ENCODE measurements around the gene CALHM5.

Gene CALHM5

GRCh38 chr6:116556065-116556464, 44.6 kb downstream of the CALHM5 start:
- DNase-seq: no peak

DNA sequence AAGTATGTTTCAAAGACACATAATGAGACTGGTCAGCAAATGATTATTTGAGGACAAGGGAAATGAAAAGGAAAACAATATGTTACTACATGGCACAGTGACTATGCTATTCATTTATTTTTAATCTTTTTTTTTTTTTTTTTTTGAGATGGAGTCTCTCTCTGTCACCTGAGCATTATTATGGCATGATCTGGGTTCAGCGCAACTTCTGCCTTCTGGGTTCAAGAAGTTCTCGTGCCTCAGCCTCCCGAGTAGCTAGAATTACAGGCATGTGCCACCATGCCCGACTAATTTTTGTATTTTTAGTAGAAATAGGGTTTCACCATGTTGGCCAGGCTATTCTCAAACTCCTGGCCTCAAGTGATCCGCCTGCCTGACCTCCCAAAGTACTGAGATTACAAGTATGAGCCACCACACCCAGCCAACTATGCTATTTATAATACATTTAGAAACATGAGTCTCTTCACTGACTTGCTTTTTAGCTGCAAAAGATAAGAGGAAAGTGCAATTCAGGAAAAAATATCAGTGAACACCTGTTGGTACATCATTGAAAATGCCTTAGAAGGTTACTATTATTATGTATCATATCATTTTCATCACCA, 45.5 kb downstream of the CALHM5 start:
- DNase-seq: no peak

DNA sequence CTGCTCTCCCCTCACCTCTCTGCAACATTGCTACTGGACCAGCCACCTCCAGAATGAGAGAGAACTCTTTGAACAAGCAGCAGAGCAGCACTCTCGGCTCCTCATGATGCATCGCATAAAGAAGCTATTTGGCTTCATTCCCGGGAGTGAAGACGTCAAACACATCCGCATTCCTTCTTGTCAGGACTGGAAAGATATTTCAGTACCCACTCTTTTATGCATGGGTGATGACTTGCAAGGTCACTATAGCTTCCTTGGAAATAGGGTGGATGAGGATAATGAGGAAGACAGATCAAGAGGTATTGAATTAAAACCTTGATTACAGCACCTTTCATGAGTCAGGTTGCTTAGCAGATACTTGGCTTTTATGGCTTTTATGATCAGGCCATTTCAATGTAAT, 46.5 kb downstream of the CALHM5 start:
- DNase-seq: peak; percentile 66

GRCh38 chr6:116560130-116560529, 48.7 kb downstream of the CALHM5 start:
- no peak for DNase-seq

DNA sequence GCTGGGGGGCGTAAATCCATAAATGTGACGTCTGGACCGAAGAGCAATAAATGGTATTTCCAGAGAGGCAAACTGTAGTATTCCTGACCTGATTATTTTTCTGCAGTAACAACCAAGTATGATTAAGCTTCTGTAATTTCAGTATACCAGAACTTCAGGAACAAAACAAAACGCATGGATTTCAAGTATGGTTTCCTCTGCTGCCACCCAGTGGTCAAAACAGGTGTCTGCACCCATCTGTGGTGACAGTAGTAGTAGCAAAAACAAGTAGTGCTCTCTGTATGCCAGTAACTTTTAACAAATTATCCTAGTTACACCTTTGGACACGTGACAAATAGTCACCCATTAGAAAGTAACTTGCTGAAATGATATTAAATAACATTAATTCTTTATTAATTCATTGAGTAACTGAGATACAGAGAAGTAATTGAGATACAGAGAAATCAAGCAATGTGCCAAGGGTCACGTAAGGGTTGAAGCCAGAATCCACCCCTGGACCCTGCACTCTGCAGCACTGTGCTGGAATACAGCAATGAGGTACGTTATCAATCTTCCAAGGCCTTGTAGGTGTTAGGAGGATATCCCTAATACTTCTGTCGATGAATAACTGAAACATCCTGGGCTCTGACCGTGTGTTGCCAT, 50.1 kb downstream of the CALHM5 start:
- DNase-seq: peak; percentile 58

DNA sequence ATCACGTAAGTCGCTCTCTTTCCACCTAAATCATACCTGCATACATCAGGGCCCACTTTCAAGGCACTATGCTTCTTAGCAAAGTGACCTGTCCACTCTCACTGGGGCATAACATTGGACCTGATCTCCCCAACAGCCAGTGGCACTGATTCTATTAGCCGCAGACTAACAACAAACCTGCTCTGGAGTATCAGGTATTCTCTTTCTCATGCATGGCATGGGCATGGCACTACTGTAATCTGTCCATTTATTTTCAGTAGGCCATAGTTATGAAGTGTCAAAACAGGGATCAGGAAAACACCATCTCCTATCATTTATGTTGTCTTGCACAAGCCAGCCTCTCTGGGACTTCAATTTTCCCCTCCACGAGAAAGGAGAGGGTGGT, 50.6 kb downstream of the CALHM5 start:
- DNase-seq: no peak

- no peak for DNase-seq
Measured at GRCh38 chr6:116562614-116563013, 51.2 kb downstream of the CALHM5 start.

- DNase-seq: no peak
Measured at GRCh38 chr6:116563830-116564229, 52.4 kb downstream of the CALHM5 start.

- no peak for DNase-seq
Measured at GRCh38 chr6:116564311-116564710, 52.9 kb downstream of the CALHM5 start.

- DNase-seq: peak; percentile 68
Measured at GRCh38 chr6:116564921-116565872, 53.8 kb downstream of the CALHM5 start.

- no peak for DNase-seq
Measured at GRCh38 chr6:116568111-116568510, 56.7 kb downstream of the CALHM5 start.

DNA sequence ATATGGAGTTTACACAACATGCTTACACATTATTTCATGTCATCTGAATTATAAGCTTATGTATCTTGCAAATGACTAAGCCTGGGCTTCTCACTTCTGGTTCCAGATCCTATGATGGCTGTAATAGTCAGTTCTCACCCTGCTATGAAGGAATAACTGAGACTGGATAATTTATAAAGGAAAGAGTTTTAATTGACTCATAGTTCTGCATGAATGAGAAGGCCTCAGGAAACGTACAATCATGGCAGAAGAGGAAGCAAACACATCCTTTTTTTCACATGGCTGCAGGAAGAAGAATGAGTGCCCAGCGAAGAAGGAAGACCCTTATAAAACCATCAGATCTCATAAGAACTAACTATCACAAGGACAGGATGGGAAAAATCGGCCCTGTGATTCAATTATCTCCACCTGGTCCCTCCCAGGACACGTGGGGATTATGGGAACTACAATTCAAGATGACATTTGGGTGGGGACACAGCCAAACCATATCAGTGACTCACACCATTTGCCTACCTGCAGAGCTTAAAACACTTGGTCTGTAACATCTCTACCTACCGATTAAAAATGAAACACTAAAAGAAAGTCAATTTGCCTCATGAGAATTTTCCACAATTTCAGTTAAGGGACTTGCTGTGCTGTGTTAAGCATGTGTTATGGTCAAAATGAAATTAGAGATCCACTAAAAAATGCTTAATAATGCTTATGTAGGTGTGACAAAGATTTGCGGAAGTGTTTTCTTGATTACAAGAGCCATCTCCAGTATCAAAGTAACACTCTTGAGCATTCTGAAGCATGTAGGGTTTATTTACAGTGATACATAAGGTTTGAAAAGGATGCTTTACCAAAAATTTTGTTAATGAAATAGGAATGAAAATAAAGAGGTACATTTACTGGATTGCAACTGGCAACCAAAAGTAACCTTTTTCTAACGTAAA, 57.6 kb downstream of the CALHM5 start:
- DNase-seq: peak; percentile 18

DNA sequence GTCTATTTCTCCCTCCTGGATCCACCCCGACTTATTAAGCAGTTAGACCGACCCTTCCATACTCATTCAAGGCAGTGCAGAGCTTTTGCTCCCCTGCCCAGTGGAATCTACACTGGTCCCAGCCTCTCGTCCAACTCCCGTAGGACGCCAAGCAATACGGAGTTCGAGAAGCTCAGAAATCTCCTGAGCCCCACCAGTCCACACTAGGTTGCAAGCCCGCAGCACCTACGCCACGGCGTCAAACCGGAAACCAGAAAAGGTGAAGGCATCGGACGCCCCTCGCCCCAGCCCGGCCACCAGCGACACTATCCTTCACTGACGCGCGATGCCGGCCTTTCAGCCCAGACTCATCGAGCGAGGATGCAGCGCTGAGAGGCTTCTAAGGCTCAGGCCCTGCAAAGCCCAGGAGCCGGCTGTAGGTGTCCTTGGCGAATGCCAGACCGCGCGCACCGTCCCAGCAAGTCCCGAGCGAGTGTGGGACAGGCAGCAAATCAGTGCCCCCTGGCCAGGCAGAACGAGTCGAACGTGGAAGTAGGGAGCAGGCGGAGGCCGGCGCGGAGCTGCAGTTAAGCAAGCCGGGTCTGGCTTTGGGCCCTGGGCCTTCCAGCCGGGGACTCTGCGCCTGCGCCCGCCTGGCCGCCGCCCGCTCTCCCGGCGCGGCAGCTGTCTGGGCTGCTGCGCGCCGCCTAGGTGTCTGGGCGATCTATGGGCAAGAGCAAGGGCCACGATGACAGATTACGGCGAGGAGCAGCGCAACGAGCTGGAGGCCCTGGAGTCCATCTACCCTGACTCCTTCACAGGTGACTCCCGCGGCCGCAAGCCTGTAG, 59.6 kb downstream of the CALHM5 start, which contains the start of gene RWDD1:
Gene RWDD1 (plus strand): TSS at position 649 of the 827 bp plus-strand sequence. CDS start 79 bp downstream, at position 728.
- peak; percentile 96 for DNase-seq

DNA sequence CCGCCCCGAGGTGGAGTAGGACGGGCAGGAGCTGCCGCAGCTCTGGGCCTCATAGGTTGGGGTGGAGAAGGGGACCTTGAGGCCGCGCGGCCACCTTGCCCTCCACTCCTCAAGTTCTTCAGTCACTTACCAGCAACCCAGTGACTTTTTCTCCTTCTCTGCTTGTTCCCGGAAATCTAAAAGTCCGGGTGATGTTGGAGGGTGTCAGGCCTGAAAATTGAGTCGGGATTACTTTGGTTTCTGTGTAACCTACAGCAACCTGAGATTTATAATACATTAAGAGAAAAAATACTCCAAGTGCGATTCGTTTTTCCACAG, 60.2 kb downstream of the CALHM5 start:
- DNase-seq: no peak

GRCh38 chr6:116572162-116572561, 60.7 kb downstream of the CALHM5 start:
- DNase-seq: peak; percentile 50

Measured in NCI-H69 (cell line).